K562 (cell line): ENCODE measurements around the gene ATP8B2. TPM values are rescaled to one million over a fixed set of nuclear protein-coding genes. Genes with fewer than 3 reads are reported as not detected.

Experiments used
- ATAC-seq: fragments of 200-7000 bp; cut with Tn5 transposase; 3 replicates; pipeline ENCODE4 v1.9.1; 2020; ENCODE audit warnings: moderate library complexity
- BruUV-seq: library from RNA; stranded (reverse); fragments of 400-500 nt; replicated peaks from 2 replicates; lab custom pipeline; 2021; lab: Mats Ljungman, UMichigan
- CTCF ChIA-PET: fragments of 300-600 bp; formaldehyde crosslinking; extraction: SDS; loops from one replicate; lab custom pipeline; 2021; ENCODE audit warnings: low intra/inter-chr PET ratio; lab: Yijun Ruan, JAX
- POLR2A ChIA-PET: fragments of 300-600, 350-650 bp; sonication (Branson Sonifier 250); formaldehyde crosslinking; extraction: SDS; loops from one replicate; lab custom pipeline; 2021; ENCODE audit warnings: antibody characterized with exemption, inconsistent platforms; lab: Yijun Ruan, JAX
- DNase-seq, 4 experiments: peaks; one replicate each; pipeline versions ENCODE4 v3.0.0 to v3.0.0-alpha.2; 2011 to 2018; ENCODE audit warnings: low spot score in 3 of 4, mixed read lengths in 3 of 4; ENCODE audit errors: extremely low read depth in 1 of 4
- FAIRE-seq: peaks from 2 replicates; lab custom pipeline; 2011; peaks lifted over from hg19 to GRCh38; lab: Jason Lieb, UNC
- H2AFZ ChIP-seq: 2 replicates; pipeline ENCODE4 v1.6.0; 2011; ENCODE audit warnings: low read depth, low read length, control low read depth, inconsistent platforms
- H3K27ac ChIP-seq: fragments of 200-600 bp; 3 replicates; pipeline ENCODE4 v1.8.0; 2011; ENCODE audit warnings: low read depth, mild to moderate bottlenecking, control low read depth, inconsistent platforms, low read length, moderate library complexity, mixed read lengths; ENCODE audit errors: extremely low read depth
- H3K27me3 ChIP-seq, 2 experiments: fragments of 300-600 bp in 1 of 2; 2 replicates in 1 of 2; 3 replicates in 1 of 2; pipeline versions ENCODE4 v1.6.0 to v1.8.0; 2011; ENCODE audit warnings: inconsistent platforms in 2 of 2, low read length in 2 of 2, mild to moderate bottlenecking in 1 of 2, mixed read lengths in 1 of 2, moderate library complexity in 1 of 2; ENCODE audit not compliant: control insufficient read depth in 2 of 2, insufficient read depth in 2 of 2
- H3K36me3 ChIP-seq: fragments of 300-600 bp; 3 replicates; pipeline ENCODE4 v1.8.0; 2011; ENCODE audit warnings: mild to moderate bottlenecking, low read length, inconsistent platforms; ENCODE audit not compliant: control insufficient read depth, insufficient read depth
- H3K4me1 ChIP-seq, 2 experiments: fragments of 200-600 bp in 1 of 2; replicated peaks in 1 of 2; 2 replicates in 1 of 2; 3 replicates in 1 of 2; pipeline versions ENCODE4 v1.5.1 to v1.8.0; 2011; ENCODE audit warnings: inconsistent platforms in 2 of 2, low read length in 2 of 2, mild to moderate bottlenecking in 1 of 2, mixed read lengths in 1 of 2, moderate library complexity in 1 of 2; ENCODE audit not compliant: control insufficient read depth in 2 of 2, insufficient read depth in 2 of 2
- H3K4me2 ChIP-seq: 2 replicates; pipeline ENCODE4 v1.6.1; 2011; ENCODE audit warnings: low read length, control low read depth, inconsistent platforms, mixed read lengths; ENCODE audit not compliant: insufficient read depth
- H3K4me3 ChIP-seq: fragments of 200-600 bp; sonication (generic), shearing (Covaris generic); 2 replicates; pipeline ENCODE4 v1.5.1; 2016; ENCODE audit warnings: control low read depth, inconsistent platforms
- H3K79me2 ChIP-seq: fragments of 200-600 bp; 3 replicates; pipeline ENCODE4 v1.8.0; 2011; ENCODE audit warnings: low read length, inconsistent platforms; ENCODE audit not compliant: control insufficient read depth, insufficient read depth
- H3K9ac ChIP-seq, 2 experiments: 2 replicates each; pipeline versions ENCODE4 v1.6.0 to v1.6.1; 2011; ENCODE audit warnings: low read depth in 2 of 2, low read length in 2 of 2, control low read depth in 1 of 2, inconsistent platforms in 1 of 2, mild to moderate bottlenecking in 1 of 2, mixed read lengths in 1 of 2; ENCODE audit not compliant: insufficient read depth in 1 of 2
- H3K9me1 ChIP-seq: one replicate; pipeline ENCODE4 v1.6.0; 2011; ENCODE audit warnings: inconsistent platforms, mild to moderate bottlenecking, low read length, moderate library complexity; ENCODE audit not compliant: control insufficient read depth, insufficient read depth
- H3K9me3 ChIP-seq: replicated peaks from 2 replicates; pipeline ENCODE4 v1.5.1; 2011; ENCODE audit warnings: low read depth, low read length, inconsistent platforms; ENCODE audit not compliant: control insufficient read depth, insufficient read depth
- H4K20me1 ChIP-seq: replicated peaks from 2 replicates; pipeline ENCODE4 v1.6.1; 2011; ENCODE audit warnings: low read length, inconsistent platforms, mixed read lengths; ENCODE audit not compliant: control insufficient read depth, insufficient read depth
- ILK ChIP-seq: fragments of 450-650 bp; IDR thresholded peaks from 2 replicates; pipeline ENCODE4 v1.6.1; 2016; ENCODE audit warnings: missing genetic modification characterization, low read depth, mild to moderate bottlenecking, missing compliant biosample characterization, moderate library complexity, borderline replicate concordance
- JUND ChIP-seq, 2 experiments: IDR thresholded peaks; 2 replicates in 1 of 2; 3 replicates in 1 of 2; pipeline ENCODE4 v1.6.1; 2011; ENCODE audit warnings: borderline replicate concordance in 2 of 2, low read depth in 2 of 2, low read length in 2 of 2, improper control_type of control experiment in 1 of 2, missing biosample characterization in 1 of 2, missing genetic modification characterization in 1 of 2, missing genetic modification reagents in 1 of 2
- PML ChIP-seq: IDR thresholded peaks from 2 replicates; pipeline ENCODE4 v1.6.1; 2012; ENCODE audit warnings: low read length, inconsistent platforms
- RAD21 ChIP-seq, 2 experiments: fragments of 250-450 bp in 1 of 2; fragments of 450-650 bp in 1 of 2; sonication (Bioruptor Pico) in 1 of 2; formaldehyde crosslinking in 1 of 2; IDR thresholded peaks in 1 of 2; conservative IDR thresholded peaks in 1 of 2; 2 replicates each; pipeline versions ENCODE4 v1.4.0 to v1.8.0; 2020 to 2022; ENCODE audit warnings: mild to moderate bottlenecking in 2 of 2, moderate library complexity in 1 of 2
- RBFOX2 ChIP-seq: fragments of 200-400 bp; formaldehyde crosslinking; IDR thresholded peaks from 2 replicates; pipeline ENCODE4 v1.6.1; 2017; ENCODE audit warnings: low read depth, mild to moderate bottlenecking, low read length, moderate library complexity
- SMC3 ChIP-seq: conservative IDR thresholded peaks from 2 replicates; pipeline ENCODE4 v1.6.1; 2011; ENCODE audit warnings: low read depth, low read length, improper control_type of control experiment; ENCODE audit not compliant: insufficient read depth
- STAG1 ChIP-seq: sonication (generic); formaldehyde crosslinking; IDR thresholded peaks from 2 replicates; pipeline ENCODE4 v1.5.0; 2020; ENCODE audit warnings: missing genetic modification reagents, borderline replicate concordance
- ZFP30 ChIP-seq: fragments of 250-450 bp; sonication (Bioruptor Pico); IDR thresholded peaks from 2 replicates; pipeline ENCODE4 v1.8.0; 2022; ENCODE audit warnings: moderate library complexity, mild to moderate bottlenecking, inconsistent platforms, borderline replicate concordance
- ZNF23 ChIP-seq: fragments of 250-450 bp; sonication (Bioruptor Pico); IDR thresholded peaks from 2 replicates; pipeline ENCODE4 v1.4.0; 2020; ENCODE audit warnings: mild to moderate bottlenecking
- ZNF431 ChIP-seq: sonication (generic); formaldehyde crosslinking; IDR thresholded peaks from 2 replicates; pipeline ENCODE4 v1.8.0; 2022; ENCODE audit warnings: mild to moderate bottlenecking, missing genetic modification reagents
- ZNF764 ChIP-seq: fragments of 250-450 bp; sonication (Bioruptor Pico); IDR thresholded peaks from 2 replicates; pipeline ENCODE4 v1.4.0; 2020; ENCODE audit warnings: low read depth, mild to moderate bottlenecking, moderate library complexity
- WGBS: fragments of 100-300 bp; shearing (Covaris generic); methylation state at CpG from one replicate; pipeline ENCODE4 v1.1.6; 2016; ENCODE audit warnings: low coverage, mixed read lengths; ENCODE audit not compliant: insufficient coverage; ENCODE audit errors: missing lambda C conversion rate; 5-methylcytosine and 5-hydroxymethylcytosine counted together
- in situ Hi-C: fragments of 300-500 bp; cut with MboI; formaldehyde crosslinking; loops from 4 replicates; pipeline ENCODE4 v1.15.0; 2018; ENCODE audit warnings: inconsistent platforms, mixed read lengths
- intact Hi-C: fragments of 100-400 bp; cut with micrococcal nuclease; formaldehyde crosslinking; loops from 2 replicates; pipeline ENCODE4 v1.14.2; 2022
- polyA plus RNA-seq, 8 experiments: library from polyadenylated mRNA; depleted of rRNA in 4 of 8; stranded (reverse) in 5 of 8; unstranded in 3 of 8; fragments of >200 nt; fragmentation: Nextera tagmentation in 2 of 8; fragmentation: Illumina TruSeq in 1 of 8; extraction: Ambion mirVana in 2 of 8; extraction: Trizol in 1 of 8; gene quantifications; 2 replicates each; pipeline versions ENCODE4 v1.2.1 to v1.2.3, GENCODE V29; 2011 to 2014; ENCODE audit warnings: inconsistent platforms in 1 of 8, missing spikeins in 1 of 8
- total RNA-seq, 7 experiments: library from RNA; depleted of rRNA in 6 of 7; stranded (reverse); fragments of >200 nt in 6 of 7; fragmentation: Illumina TruSeq in 2 of 7; extraction: Trizol in 2 of 7; gene quantifications; 2 replicates each; pipeline versions ENCODE4 v1.2.1 to v1.2.3, GENCODE V29; 2011 to 2021; ENCODE audit warnings: low replicate concordance in 1 of 7
- TF ChIP-seq, protein P1 (sequence below): IDR thresholded peaks from 2 replicates; pipeline ENCODE4 v1.6.1; 2011; ENCODE audit warnings: borderline replicate concordance, low read depth, mild to moderate bottlenecking, moderate library complexity, low read length; ENCODE audit not compliant: insufficient read depth, poor library complexity, severe bottlenecking
- TF ChIP-seq, protein P2 (sequence below), 3 experiments: IDR thresholded peaks in 2 of 3; conservative IDR thresholded peaks in 1 of 3; 2 replicates each; pipeline ENCODE4 v1.5.1; 2011 to 2012; ENCODE audit warnings: low read length in 3 of 3, mild to moderate bottlenecking in 3 of 3, control low read depth in 2 of 3, improper control_type of control experiment in 1 of 3, inconsistent platforms in 1 of 3, low read depth in 1 of 3, mixed read lengths in 1 of 3, moderate library complexity in 1 of 3; ENCODE audit not compliant: insufficient read depth in 2 of 3

The ATP8B2 gene
- total and polyA plus RNA-seq, 9 of the 15 experiments (the other 6 are each of a cell fraction or from before 2014, with no cell fraction given), result 0.27 to 33.2 (median 18.4) TPM

DNA sequence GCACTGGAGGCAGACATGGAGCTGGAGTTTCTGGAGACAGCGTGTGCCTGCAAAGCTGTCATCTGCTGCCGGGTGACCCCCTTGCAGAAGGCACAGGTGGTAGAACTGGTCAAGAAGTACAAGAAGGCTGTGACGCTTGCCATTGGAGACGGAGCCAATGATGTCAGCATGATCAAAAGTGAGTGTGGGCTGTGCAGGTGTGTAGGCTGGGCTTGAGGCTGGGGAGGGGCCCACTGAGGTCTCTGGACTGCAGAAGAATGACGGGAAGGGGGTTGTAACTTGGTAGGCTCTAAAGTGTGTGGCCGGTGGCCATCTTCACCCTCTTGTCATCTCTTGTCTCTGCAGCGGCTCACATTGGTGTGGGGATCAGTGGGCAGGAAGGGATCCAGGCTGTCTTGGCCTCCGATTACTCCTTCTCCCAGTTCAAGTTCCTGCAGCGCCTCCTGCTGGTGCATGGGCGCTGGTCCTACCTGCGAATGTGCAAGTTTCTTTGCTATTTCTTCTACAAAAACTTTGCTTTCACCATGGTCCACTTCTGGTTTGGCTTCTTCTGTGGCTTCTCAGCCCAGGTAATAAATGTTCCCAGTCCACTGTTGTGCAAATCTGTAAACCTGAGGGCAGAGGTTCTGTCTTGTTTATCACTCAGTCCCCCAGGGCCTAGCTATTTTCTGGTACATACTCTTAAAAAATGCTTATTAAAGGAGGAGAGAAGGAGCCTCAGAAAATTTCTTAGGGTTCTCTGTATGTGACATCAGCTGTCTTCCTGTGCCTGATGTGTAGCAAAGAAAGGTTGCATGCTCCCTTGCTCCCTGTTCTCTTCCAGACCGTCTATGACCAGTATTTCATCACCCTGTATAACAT, 19.9 kb downstream of the ATP8B2 start:
- no peaks in the 10 kb centered on the region for H3K9me3 ChIP-seq
- H4K20me1 ChIP-seq, result 0 out of 2 replicates have a peak, but pooled peaks cover 4% of the 10 kb centered on the region
- ChIA-PET CTCF (interaction anchor here (0.6 to 1.3 kb wide), 5 partner anchors 17 to 149 kb away, joined by 3 to 5 read pairs (median 3); partner anchors contain the start of gene ATP8B2), POLR2A (interaction anchor here (0.5 to 2.0 kb wide), 5 partner anchors 10 to 727 kb away, joined by 3 to 5 read pairs (median 3); no protein-coding TSS in a partner anchor)
- H3K4me2 ChIP-seq, result no peak overlapping the region
- WGBS, result 50% methylated on average over 12 of the region's 12 CpGs
- H3K4me3 ChIP-seq, result no peak overlapping the region
- FAIRE-seq (peak; percentile 79), ATAC-seq (peak; percentile 82), DNase-seq (peak; percentile 61 to 86 (median 66))
- H2AFZ ChIP-seq, result no peak overlapping the region
- H3K27me3 ChIP-seq, result no peaks in the 10 kb centered on the region
- H3K79me2 ChIP-seq, result no peaks in the 10 kb centered on the region
- in situ Hi-C loops, result loop anchor here (5.0 kb wide), 1 partner anchor 202 kb away; no protein-coding TSS in a partner anchor
- H3K9ac ChIP-seq, result no peak overlapping the region
- intact Hi-C loops, result no loop called here
- TSS peak; percentile 19 for BruUV-seq
- H3K27ac ChIP-seq, result no peak overlapping the region
- no peaks in the 10 kb centered on the region for H3K9me1 ChIP-seq
- H3K36me3 ChIP-seq, result peaks cover 86% of the 10 kb centered on the region; the same call in 2 of the 3 replicates
- peaks cover 0 to 15% of the 10 kb centered on the region in 2 experiments; a peak in 3 of 5 replicates for H3K4me1 ChIP-seq
- TF ChIP-seq, protein P1, sequence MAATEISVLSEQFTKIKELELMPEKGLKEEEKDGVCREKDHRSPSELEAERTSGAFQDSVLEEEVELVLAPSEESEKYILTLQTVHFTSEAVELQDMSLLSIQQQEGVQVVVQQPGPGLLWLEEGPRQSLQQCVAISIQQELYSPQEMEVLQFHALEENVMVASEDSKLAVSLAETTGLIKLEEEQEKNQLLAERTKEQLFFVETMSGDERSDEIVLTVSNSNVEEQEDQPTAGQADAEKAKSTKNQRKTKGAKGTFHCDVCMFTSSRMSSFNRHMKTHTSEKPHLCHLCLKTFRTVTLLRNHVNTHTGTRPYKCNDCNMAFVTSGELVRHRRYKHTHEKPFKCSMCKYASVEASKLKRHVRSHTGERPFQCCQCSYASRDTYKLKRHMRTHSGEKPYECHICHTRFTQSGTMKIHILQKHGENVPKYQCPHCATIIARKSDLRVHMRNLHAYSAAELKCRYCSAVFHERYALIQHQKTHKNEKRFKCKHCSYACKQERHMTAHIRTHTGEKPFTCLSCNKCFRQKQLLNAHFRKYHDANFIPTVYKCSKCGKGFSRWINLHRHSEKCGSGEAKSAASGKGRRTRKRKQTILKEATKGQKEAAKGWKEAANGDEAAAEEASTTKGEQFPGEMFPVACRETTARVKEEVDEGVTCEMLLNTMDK, result peak; percentile 27
- peak; percentile 95 for TF ChIP-seq ZNF764 (CRISPR knock-in tag)
- TF ChIP-seq RBFOX2, result no peak
- no peak for TF ChIP-seq ZNF23 (CRISPR knock-in tag)
- no peak for TF ChIP-seq ZNF431
- peak; percentile 26; the same call in 1 of the 2 replicates for TF ChIP-seq STAG1 (CRISPR knock-in tag)
- TF ChIP-seq SMC3, result peak; percentile 73
- no peak for TF ChIP-seq ZFP30 (CRISPR knock-in tag)
- no peak for TF ChIP-seq ILK (tag)
- TF ChIP-seq, protein P2, sequence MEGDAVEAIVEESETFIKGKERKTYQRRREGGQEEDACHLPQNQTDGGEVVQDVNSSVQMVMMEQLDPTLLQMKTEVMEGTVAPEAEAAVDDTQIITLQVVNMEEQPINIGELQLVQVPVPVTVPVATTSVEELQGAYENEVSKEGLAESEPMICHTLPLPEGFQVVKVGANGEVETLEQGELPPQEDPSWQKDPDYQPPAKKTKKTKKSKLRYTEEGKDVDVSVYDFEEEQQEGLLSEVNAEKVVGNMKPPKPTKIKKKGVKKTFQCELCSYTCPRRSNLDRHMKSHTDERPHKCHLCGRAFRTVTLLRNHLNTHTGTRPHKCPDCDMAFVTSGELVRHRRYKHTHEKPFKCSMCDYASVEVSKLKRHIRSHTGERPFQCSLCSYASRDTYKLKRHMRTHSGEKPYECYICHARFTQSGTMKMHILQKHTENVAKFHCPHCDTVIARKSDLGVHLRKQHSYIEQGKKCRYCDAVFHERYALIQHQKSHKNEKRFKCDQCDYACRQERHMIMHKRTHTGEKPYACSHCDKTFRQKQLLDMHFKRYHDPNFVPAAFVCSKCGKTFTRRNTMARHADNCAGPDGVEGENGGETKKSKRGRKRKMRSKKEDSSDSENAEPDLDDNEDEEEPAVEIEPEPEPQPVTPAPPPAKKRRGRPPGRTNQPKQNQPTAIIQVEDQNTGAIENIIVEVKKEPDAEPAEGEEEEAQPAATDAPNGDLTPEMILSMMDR (IDR thresholded peaks at IDR 0.05 in 2 of 3, conservative IDR thresholded peaks at IDR 0.05 in 1 of 3; ENCODE audit: insufficient read depth in 2 of 3, low read depth in 1 of 3, low read length in 3 of 3), result peak; percentile 78 to 91 (median 90)
- TF ChIP-seq PML, result no peak
- 0 out of 2 replicates have a peak, but pooled peaks have one; percentile 25 for TF ChIP-seq JUND (IDR thresholded peaks at IDR 0.05; ENCODE audit: borderline replicate concordance, low read depth, low read length)
- no peak for TF ChIP-seq JUND (tag; IDR thresholded peaks at IDR 0.05; ENCODE audit: borderline replicate concordance, low read depth, low read length)
- TF ChIP-seq RAD21 (CRISPR knock-in tag; conservative IDR thresholded peaks at IDR 0.05 in 1 of 2, IDR thresholded peaks at IDR 0.05 in 1 of 2), result peak; percentile 65 to 79
